ENCODE results near the gene SUPT20H. TPM values are rescaled to one million over a fixed set of nuclear protein-coding genes. Genes with fewer than 3 reads are reported as not detected.
A peak's percentile ranks its signal among the peaks of the same experiment; 100 is the strongest.

SUPT20H gene
- 33.9 and 35.0 TPM in 2 replicates for total RNA-seq (2016; rRNA removed; fragmentation: Illumina TruSeq; extraction: Trizol)
- total RNA-seq (2016; cell fraction: cytosol; rRNA removed; fragmentation: Illumina TruSeq; extraction: Trizol; ENCODE audit: low read depth) = 21.9 and 24.9 TPM in 2 replicates
- 34.1 and 34.7 TPM in 2 replicates for total RNA-seq (2016; cell fraction: insoluble cytoplasmic fraction; rRNA removed; fragmentation: Illumina TruSeq; extraction: Trizol)
- total RNA-seq (2016; cell fraction: membrane; rRNA removed; fragmentation: Illumina TruSeq; extraction: Trizol) = 32.8 and 34.4 TPM in 2 replicates
- 67.4 and 70.1 TPM in 2 replicates for total RNA-seq (2016; cell fraction: nucleus; rRNA removed; fragmentation: Illumina TruSeq; extraction: Trizol)
- polyA plus RNA-seq (2011; rRNA removed) = 52.1 and 63.6 TPM in 2 replicates
- 26.4 and 30.4 TPM in 2 replicates for polyA plus RNA-seq (2011; cell fraction: cytosol; rRNA removed)
- polyA plus RNA-seq (2011; cell fraction: nucleus; rRNA removed) = 65.9 and 69.3 TPM in 2 replicates
- polyA plus RNA-seq (2012) = 24.2 and 31.8 TPM in 2 replicates
- polyA plus RNA-seq (2016; cell fraction: cytosol; fragmentation: Illumina TruSeq; extraction: Trizol; ENCODE audit: low read depth) = 9.6 and 10.8 TPM in 2 replicates
- 40.7 and 43.9 TPM in 2 replicates for polyA plus RNA-seq (2016; cell fraction: insoluble cytoplasmic fraction; fragmentation: Illumina TruSeq; extraction: Trizol; ENCODE audit: low read depth)
- 18.8 and 21.7 TPM in 2 replicates for polyA plus RNA-seq (2016; cell fraction: membrane; fragmentation: Illumina TruSeq; extraction: Trizol; ENCODE audit: low read depth)
- polyA plus RNA-seq (2016; cell fraction: nucleus; fragmentation: Illumina TruSeq; extraction: Trizol; ENCODE audit: insufficient read depth, low read depth) = 73.4 and 78.0 TPM in 2 replicates
- polyA minus RNA-seq (2011; rRNA and poly(A)+ RNA removed; ENCODE audit: low replicate concordance) = 19.3 and 30.9 TPM in 2 replicates
- 14.4 and 20.3 TPM in 2 replicates for polyA minus RNA-seq (2011; cell fraction: cytosol; rRNA and poly(A)+ RNA removed)
- polyA minus RNA-seq (2011; cell fraction: nucleus; rRNA and poly(A)+ RNA removed) = 154 and 170 TPM in 2 replicates
- Bru-seq, nascent RNA = percentile 85 among the genes with signal in this experiment
- BruChase-seq, experiment 1, labeled RNA remaining after a 6-hour chase = percentile 79 among the genes with signal in this experiment
- percentile 84 among the genes with signal in this experiment for BruChase-seq, experiment 2, labeled RNA remaining after a 2-hour chase
- long read RNA-seq, experiment 1, partial matches to known transcripts = 7 of 25 reads
- long read RNA-seq, experiment 1, other reads (novel, unspliced or antisense) = 16 of 25 reads
- long read RNA-seq, experiment 2, partial matches to known transcripts = 9 of 27 reads
- long read RNA-seq, experiment 2, other reads (novel, unspliced or antisense) = 16 of 27 reads

DNA sequence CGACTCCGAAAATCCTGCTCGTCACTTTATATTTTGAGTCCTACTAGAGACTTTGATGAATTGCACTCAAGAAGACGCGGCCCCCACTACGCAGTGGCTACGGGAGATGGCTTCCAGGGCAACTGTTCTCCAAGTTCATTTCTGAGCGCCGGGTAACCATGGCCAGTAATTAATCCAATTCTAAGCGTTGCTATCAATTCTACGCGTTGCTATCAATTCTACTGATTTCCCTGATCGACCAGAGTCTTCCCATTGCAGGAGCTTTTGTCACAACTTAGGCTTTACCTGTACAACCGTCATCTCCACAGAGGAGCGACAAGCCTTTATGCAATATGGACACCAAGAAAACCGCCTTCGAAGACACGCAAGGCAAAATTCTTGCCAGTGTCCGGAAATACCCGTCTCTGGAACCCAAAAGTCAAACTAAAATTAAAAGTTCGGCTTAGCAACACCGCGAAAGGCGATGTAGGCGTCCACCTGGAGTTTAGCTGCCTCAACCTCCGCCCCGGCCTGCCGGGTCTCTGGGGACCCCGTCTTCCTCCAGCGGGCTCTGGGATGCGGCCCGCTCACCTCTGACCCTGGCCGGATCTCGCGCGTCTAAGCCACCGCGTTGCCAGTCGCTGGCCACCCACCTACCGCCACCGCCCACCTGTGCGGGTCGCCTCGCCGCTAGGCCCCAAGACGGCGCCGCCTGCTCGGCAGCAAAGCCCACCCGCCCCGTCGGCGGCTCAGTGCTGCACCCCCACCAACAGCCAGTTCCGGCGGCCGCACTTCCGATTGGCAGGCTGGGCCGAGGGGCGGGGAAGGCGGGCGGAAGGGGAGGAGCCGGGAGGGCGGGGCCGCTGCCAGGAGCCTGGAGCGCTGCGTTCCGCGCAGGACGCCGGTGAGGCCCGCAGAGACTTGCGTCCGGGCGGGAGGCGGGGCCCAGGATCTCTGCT lies at the start of gene SUPT20H:
SUPT20H (minus strand) TSS at position 779 of the 938 bp plus-strand sequence. CDS start 8,198 bp downstream, outside the sequence.
- Histone ChIP-seq H3K9ac (ENCODE audit: insufficient read depth, low read depth, low read length) (peak within 1 kb of the TSS; percentile 82), H4K20me1 (ENCODE audit: insufficient read depth, low read length) (no peaks in the 10 kb centered on the region), H2AFZ (ENCODE audit: low read length) (peak within 1 kb of the TSS; percentile 99), H3K4me2 (ENCODE audit: low read depth, low read length) (peak within 1 kb of the TSS; percentile 77), H3K36me3 (replicated peaks in 1 of 2; ENCODE audit: control insufficient read depth in 1 of 2, insufficient read depth in 2 of 2, low read length in 2 of 2) (no peaks in the 10 kb centered on the region), H3K79me2 (ENCODE audit: insufficient read depth, low read length) (peaks cover 28% of the 10 kb centered on the region), H3K27ac (ENCODE audit: extremely low read length, insufficient read depth, low read length) (peak within 1 kb of the TSS; percentile 71), H3K9me3 (ENCODE audit: low read length) (no peaks in the 10 kb centered on the region), H3K4me1 (ENCODE audit: insufficient read depth, low read length) (peaks cover 18% of the 10 kb centered on the region), H3K4me3 (replicated peaks in 1 of 3; ENCODE audit: insufficient read depth in 1 of 3, low read depth in 2 of 3, low read length in 3 of 3) (peak within 1 kb of the TSS; percentile 69 to 89 (median 86)), H3K27me3 (ENCODE audit: control insufficient read depth in 1 of 2, insufficient read depth in 2 of 2, low read length in 2 of 2) (peaks cover 0 to 3% of the 10 kb centered on the region in 2 experiments; a peak in 1 of 5 replicates)
- intact Hi-C loops (cut with micrococcal nuclease; ENCODE audit: unreplicated experiment) = loop anchor here (1.0 to 5.0 kb wide), 3 partner anchors 10 to 240 kb away; partner anchors contain the start of genes EXOSC8 and RFXAP
- ChIA-PET POLR2A (no interaction called here), CTCF (ENCODE audit: low intra/inter-chr PET ratio, low total read pairs) (no interaction called here)
- ATAC-seq (peak; percentile 98), DNase-seq (ENCODE audit: low spot score) (peak; percentile 77), FAIRE-seq (peak; percentile 48)
- WGBS (ENCODE audit: low lambda C conversion rate) = 1% methylated on average over 29 of the region's 75 CpGs
- in situ Hi-C loops (cut with HindIII; ENCODE audit: extremely low pct_ligation_motif_present, low pct_unique_long_range_greater_than_20kb) = no loop called here
- BruUV-seq (replicated peaks) = TSS peak; percentile 80
- TF ChIP-seq SMARCC2 (IDR thresholded peaks at IDR 0.05) = no peak
- 0 out of 2 replicates have a peak, but pooled peaks have one; percentile 31 for TF ChIP-seq ZNF263 (CRISPR knock-in tag; IDR thresholded peaks at IDR 0.05)
- TF ChIP-seq RFXAP (CRISPR knock-in tag; IDR thresholded peaks at IDR 0.05; ENCODE audit: borderline replicate concordance) = peak; percentile 57
- 0 out of 2 replicates have a peak, but pooled peaks have one; percentile 24 for TF ChIP-seq ZNF510 (CRISPR knock-in tag; IDR thresholded peaks at IDR 0.05; ENCODE audit: low read depth)
- TF ChIP-seq, protein P1, sequence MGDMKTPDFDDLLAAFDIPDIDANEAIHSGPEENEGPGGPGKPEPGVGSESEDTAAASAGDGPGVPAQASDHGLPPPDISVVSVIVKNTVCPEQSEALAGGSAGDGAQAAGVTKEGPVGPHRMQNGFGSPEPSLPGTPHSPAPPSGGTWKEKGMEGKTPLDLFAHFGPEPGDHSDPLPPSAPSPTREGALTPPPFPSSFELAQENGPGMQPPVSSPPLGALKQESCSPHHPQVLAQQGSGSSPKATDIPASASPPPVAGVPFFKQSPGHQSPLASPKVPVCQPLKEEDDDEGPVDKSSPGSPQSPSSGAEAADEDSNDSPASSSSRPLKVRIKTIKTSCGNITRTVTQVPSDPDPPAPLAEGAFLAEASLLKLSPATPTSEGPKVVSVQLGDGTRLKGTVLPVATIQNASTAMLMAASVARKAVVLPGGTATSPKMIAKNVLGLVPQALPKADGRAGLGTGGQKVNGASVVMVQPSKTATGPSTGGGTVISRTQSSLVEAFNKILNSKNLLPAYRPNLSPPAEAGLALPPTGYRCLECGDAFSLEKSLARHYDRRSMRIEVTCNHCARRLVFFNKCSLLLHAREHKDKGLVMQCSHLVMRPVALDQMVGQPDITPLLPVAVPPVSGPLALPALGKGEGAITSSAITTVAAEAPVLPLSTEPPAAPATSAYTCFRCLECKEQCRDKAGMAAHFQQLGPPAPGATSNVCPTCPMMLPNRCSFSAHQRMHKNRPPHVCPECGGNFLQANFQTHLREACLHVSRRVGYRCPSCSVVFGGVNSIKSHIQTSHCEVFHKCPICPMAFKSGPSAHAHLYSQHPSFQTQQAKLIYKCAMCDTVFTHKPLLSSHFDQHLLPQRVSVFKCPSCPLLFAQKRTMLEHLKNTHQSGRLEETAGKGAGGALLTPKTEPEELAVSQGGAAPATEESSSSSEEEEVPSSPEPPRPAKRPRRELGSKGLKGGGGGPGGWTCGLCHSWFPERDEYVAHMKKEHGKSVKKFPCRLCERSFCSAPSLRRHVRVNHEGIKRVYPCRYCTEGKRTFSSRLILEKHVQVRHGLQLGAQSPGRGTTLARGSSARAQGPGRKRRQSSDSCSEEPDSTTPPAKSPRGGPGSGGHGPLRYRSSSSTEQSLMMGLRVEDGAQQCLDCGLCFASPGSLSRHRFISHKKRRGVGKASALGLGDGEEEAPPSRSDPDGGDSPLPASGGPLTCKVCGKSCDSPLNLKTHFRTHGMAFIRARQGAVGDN (CRISPR knock-in tag; IDR thresholded peaks at IDR 0.05) = peak; percentile 91
- peak; percentile 71; the same call in 1 of the 2 replicates for TF ChIP-seq ZNF136 (CRISPR knock-in tag; IDR thresholded peaks at IDR 0.05; ENCODE audit: low read depth)
- TF ChIP-seq, protein P2, sequence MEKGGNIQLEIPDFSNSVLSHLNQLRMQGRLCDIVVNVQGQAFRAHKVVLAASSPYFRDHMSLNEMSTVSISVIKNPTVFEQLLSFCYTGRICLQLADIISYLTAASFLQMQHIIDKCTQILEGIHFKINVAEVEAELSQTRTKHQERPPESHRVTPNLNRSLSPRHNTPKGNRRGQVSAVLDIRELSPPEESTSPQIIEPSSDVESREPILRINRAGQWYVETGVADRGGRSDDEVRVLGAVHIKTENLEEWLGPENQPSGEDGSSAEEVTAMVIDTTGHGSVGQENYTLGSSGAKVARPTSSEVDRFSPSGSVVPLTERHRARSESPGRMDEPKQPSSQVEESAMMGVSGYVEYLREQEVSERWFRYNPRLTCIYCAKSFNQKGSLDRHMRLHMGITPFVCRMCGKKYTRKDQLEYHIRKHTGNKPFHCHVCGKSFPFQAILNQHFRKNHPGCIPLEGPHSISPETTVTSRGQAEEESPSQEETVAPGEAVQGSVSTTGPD (CRISPR knock-in tag; IDR thresholded peaks at IDR 0.05) = no peak
- peak; percentile 67; the same call in 1 of the 2 replicates for TF ChIP-seq HOXD1 (CRISPR knock-in tag; IDR thresholded peaks at IDR 0.05)
- peak; percentile 67 for TF ChIP-seq AGO2 (optimal IDR thresholded peaks at IDR 0.05; ENCODE audit: low read depth, low read length)
- no peak for TF ChIP-seq CC2D1A (CRISPR knock-in tag; IDR thresholded peaks at IDR 0.05)
- 0 out of 2 replicates have a peak, but pooled peaks have one; percentile 70 for TF ChIP-seq KLF12 (CRISPR knock-in tag; IDR thresholded peaks at IDR 0.05; ENCODE audit: borderline replicate concordance)
- peak; percentile 58; the same call in 1 of the 2 replicates for TF ChIP-seq MXD4 (CRISPR knock-in tag; IDR thresholded peaks at IDR 0.05)
